CD4-positive, alpha-beta T cell (primary cell): ENCODE results near the gene PAFAH2. TPM values are rescaled to one million over a fixed set of nuclear protein-coding genes. Genes with fewer than 3 reads are reported as not detected.

Experiments
- ATAC-seq: fragments of 200-7000 bp; cut with Tn5 transposase; one replicate; pipeline ENCODE4 v1.10.0; 2022; ENCODE audit warnings: mild to moderate bottlenecking; ENCODE audit not compliant: poor library complexity
- CTCF ChIA-PET: fragments of 350-600 bp; sonication (Branson Sonifier 250); formaldehyde crosslinking; loops from one replicate; lab custom pipeline; 2021; ENCODE audit warnings: antibody characterized with exemption, inconsistent platforms; lab: Charles Lee
- POLR2A ChIA-PET: fragments of 350-600 bp; sonication (Branson Sonifier 250); formaldehyde crosslinking; loops from one replicate; lab custom pipeline; 2021; ENCODE audit warnings: antibody characterized with exemption, inconsistent platforms; lab: Charles Lee
- DNase-seq, 14 experiments: peaks; one replicate each; pipeline ENCODE4 v3.0.0-alpha.2; 2013 to 2020; ENCODE audit warnings: mixed read lengths in 2 of 14
- H3K27ac ChIP-seq, 2 donors: one replicate each; pipeline versions ENCODE4 v1.5.1 to v1.7.0; 2013; ENCODE audit warnings: low read length in 2 of 2, low read depth in 1 of 2, mild to moderate bottlenecking in 1 of 2
- H3K27me3 ChIP-seq, 2 experiments: 1 replicate in 1 of 2; 2 replicates in 1 of 2; pipeline versions ENCODE4 v1.6.1 to v1.7.0; 2013; ENCODE audit warnings: low read length in 2 of 2, control low read depth in 1 of 2, mild to moderate bottlenecking in 1 of 2, moderate library complexity in 1 of 2; ENCODE audit not compliant: insufficient read depth in 2 of 2, control insufficient read depth in 1 of 2
- H3K36me3 ChIP-seq: one replicate; pipeline ENCODE4 v1.6.1; 2013; ENCODE audit warnings: low read length, control low read depth; ENCODE audit not compliant: insufficient read depth
- H3K4me1 ChIP-seq: one replicate; pipeline ENCODE4 v1.6.1; 2013; ENCODE audit warnings: low read length, control low read depth; ENCODE audit not compliant: insufficient read depth
- H3K4me3 ChIP-seq: one replicate; pipeline ENCODE4 v1.5.1; 2013; ENCODE audit warnings: mild to moderate bottlenecking, low read length, moderate library complexity
- H3K9me3 ChIP-seq, 2 experiments: 1 replicate in 1 of 2; 2 replicates in 1 of 2; pipeline versions ENCODE4 v1.6.1 to v1.7.0; 2013; ENCODE audit warnings: low read length in 2 of 2, mild to moderate bottlenecking in 2 of 2, control low read depth in 1 of 2, moderate library complexity in 1 of 2; ENCODE audit not compliant: control insufficient read depth in 1 of 2, insufficient read depth in 1 of 2
- H3K27ac Mint-ChIP-seq: one replicate; pipeline ENCODE4 v1.8.0; 2020; ENCODE audit warnings: mixed read lengths
- H3K27me3 Mint-ChIP-seq: one replicate; pipeline ENCODE4 v1.8.0; 2021; ENCODE audit warnings: mixed read lengths
- H3K36me3 Mint-ChIP-seq: one replicate; pipeline ENCODE4 v1.8.0; 2021; ENCODE audit warnings: low read depth, mixed read lengths
- H3K4me1 Mint-ChIP-seq: one replicate; pipeline ENCODE4 v1.8.0; 2021; ENCODE audit warnings: low read depth, mixed read lengths
- H3K4me3 Mint-ChIP-seq: one replicate; pipeline ENCODE4 v1.8.0; 2020; ENCODE audit warnings: mild to moderate bottlenecking, mixed read lengths
- H3K9me3 Mint-ChIP-seq: one replicate; pipeline ENCODE4 v1.8.0; 2020; ENCODE audit warnings: mixed read lengths
- CTCF ChIP-seq: fragments of 200-600 bp; IDR thresholded peaks from one replicate; pipeline ENCODE4 v1.8.0; 2022; ENCODE audit warnings: antibody characterized with exemption, mild to moderate bottlenecking
- intact Hi-C, 2 experiments: fragments of 100-400 bp; cut with DNase I in 1 of 2; cut with micrococcal nuclease in 1 of 2; formaldehyde crosslinking; loops; one replicate each; pipeline versions ENCODE4 v1.15.1 to v1.9.0; 2023 to 2025; cut with DNase I, micrococcal nuclease
- total RNA-seq, 174 experiments: library from RNA in 2 of 174; stranded (reverse) in 2 of 174; gene quantifications; one replicate each; pipeline ENCODE4 v1.2.3 and lab custom pipeline; 2021 to 2026

Gene PAFAH2
- total RNA-seq, 2 experiments from 2014 or later: 7.9 to 8.1 TPM

DNA sequence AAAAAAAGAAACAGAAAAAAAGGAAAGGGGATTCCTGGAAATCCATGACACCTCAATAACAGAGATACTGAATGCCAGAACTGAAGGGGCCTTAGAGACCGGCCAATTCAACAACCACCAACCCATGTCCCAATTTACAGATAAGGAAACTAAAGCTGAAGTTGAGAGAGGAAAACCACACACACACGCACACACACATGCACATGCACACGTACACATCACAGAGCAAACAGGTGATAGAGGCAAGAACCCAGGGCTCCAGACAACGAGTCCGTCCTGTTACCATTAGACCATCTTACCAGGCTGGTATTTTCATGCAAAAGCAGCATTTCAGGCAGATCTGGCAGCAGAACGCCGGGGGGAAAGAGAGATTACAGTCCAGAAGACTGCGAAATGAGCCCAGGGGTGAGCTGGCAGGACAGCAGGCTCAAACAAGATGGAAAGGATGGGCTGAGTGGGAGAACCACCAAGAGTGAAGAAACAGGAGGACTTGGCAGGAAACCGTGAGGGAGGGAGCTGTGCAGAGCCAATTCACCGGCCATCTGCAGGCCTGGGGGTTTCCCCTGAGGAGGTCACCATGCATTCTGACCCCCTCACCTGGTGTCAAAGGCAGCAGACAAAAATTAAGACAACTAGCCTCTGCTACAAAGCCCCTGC is 43.5 kb downstream of the PAFAH2 start:
- CTCF ChIA-PET: no interaction called here
- Mint-ChIP-seq H3K4me3 (no peak overlapping the region), H3K9me3 (no peaks in the 10 kb centered on the region), H3K27ac (no peak overlapping the region), H3K27me3 (no peaks in the 10 kb centered on the region), H3K36me3 (peaks cover 26% of the 10 kb centered on the region), H3K4me1 (peaks cover 3% of the 10 kb centered on the region)
- Histone ChIP-seq H3K9me3 (peaks cover 0 to 8% of the 10 kb centered on the region in 2 experiments), H3K27ac (no peak overlapping the region), H3K27me3 (no peaks in the 10 kb centered on the region), H3K4me3 (no peak overlapping the region), H3K36me3 (peaks cover 4% of the 10 kb centered on the region), H3K4me1 (no peaks in the 10 kb centered on the region)
- intact Hi-C loops: no loop called here
- DNase-seq (no peak), ATAC-seq (no peak)
- POLR2A ChIA-PET: no interaction called here
- no peak for TF ChIP-seq CTCF

DNA sequence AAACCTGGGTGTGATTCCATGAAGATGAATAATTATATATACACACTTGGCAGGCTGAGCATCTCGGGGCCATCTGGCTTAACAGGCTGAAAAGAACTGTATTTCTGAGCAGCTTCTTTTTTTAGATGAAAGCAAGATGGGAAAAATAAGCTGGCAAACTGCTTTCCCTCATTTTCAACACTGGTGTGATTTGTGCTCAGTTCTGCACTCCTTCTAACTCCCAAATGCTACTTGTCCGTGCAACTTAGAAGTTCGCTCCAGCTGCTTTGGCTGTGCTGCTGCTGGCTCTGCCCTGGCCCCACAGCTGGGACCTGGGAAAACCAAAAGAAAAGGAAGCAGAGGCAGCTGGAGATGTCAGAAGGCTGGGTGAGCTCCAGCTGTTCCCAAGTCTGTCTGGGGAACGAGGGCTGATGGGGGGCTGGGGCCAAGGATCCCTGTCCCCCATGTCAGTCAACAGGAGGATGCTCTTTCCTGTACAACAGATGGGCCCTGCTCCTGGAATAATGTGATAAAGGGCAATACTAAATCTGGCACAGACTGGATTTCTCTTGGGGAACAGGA is 44.9 kb downstream of the PAFAH2 start:
- Histone ChIP-seq H3K36me3 (no peaks in the 10 kb centered on the region), H3K27me3 (no peaks in the 10 kb centered on the region), H3K4me3 (no peak overlapping the region), H3K4me1 (no peaks in the 10 kb centered on the region), H3K27ac (no peak overlapping the region), H3K9me3 (peaks cover 0 to 3% of the 10 kb centered on the region in 2 experiments)
- ChIA-PET CTCF (no interaction called here), POLR2A (no interaction called here)
- TF ChIP-seq CTCF: no peak
- Mint-ChIP-seq H3K4me3 (no peak overlapping the region), H3K36me3 (peaks cover 11% of the 10 kb centered on the region), H3K4me1 (peaks cover 3% of the 10 kb centered on the region), H3K27me3 (no peaks in the 10 kb centered on the region), H3K27ac (no peak overlapping the region), H3K9me3 (no peaks in the 10 kb centered on the region)
- ATAC-seq: no peak
- intact Hi-C loops: no loop called here
- DNase-seq: no peak

DNA sequence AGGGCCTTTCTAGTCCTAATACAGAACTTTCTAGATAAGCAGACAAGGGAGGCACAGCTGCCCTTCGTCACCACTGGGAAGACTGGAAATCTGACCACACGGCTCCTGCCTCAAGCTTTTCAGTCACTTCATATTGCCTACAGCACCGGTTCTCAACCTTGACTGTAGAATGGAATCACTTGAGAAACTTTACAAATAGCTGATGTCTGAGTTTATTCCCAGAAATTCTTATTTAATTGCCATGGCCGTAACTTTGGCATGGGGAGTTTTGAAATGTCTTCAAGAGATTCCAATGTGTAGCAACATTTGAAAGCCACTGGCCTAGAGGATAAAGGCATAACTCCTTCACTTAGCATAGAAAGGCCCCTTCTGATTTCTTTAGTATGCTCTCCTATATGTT is 49.2 kb downstream of the PAFAH2 start:
- H3K4me3 ChIP-seq: no peak overlapping the region
- no peak overlapping the region for H3K4me3 Mint-ChIP-seq

More for the DNA sequence above, 49.2 kb downstream of the PAFAH2 start:
- Histone ChIP-seq H3K27ac (no peak overlapping the region), H3K36me3 (no peaks in the 10 kb centered on the region), H3K27me3 (no peaks in the 10 kb centered on the region), H3K4me1 (no peaks in the 10 kb centered on the region), H3K9me3 (peaks cover 0 to 11% of the 10 kb centered on the region in 2 experiments)
- ATAC-seq (no peak), DNase-seq (no peak)
- H3K27ac Mint-ChIP-seq: no peak overlapping the region
- no peak for TF ChIP-seq CTCF
- ChIA-PET POLR2A (interaction anchor here (1.9 kb wide), 1 partner anchor 9 kb away, joined by 3 read pairs; no protein-coding TSS in a partner anchor), CTCF (no interaction called here)
- peaks cover under 1% of the 10 kb centered on the region for H3K9me3 Mint-ChIP-seq
- intact Hi-C loops: no loop called here
- H3K27me3 Mint-ChIP-seq: no peaks in the 10 kb centered on the region
- no peaks in the 10 kb centered on the region for H3K4me1 Mint-ChIP-seq
- no peaks in the 10 kb centered on the region for H3K36me3 Mint-ChIP-seq
